Neutrophil (primary cell): ENCODE data around the gene ARHGAP19.
A peak's percentile ranks its signal among the peaks of the same experiment; 100 is the strongest.

ENCODE experiments used
- H3K27ac ChIP-seq: fragments of 200-600 bp; sonication (generic); 2 replicates; pipeline ENCODE4 v1.5.1; 2016; ENCODE audit warnings: mild to moderate bottlenecking, moderate library complexity
- H3K27me3 ChIP-seq: fragments of 200-600 bp; sonication (generic); 2 replicates; pipeline ENCODE4 v1.6.0; 2016; ENCODE audit warnings: mild to moderate bottlenecking
- H3K36me3 ChIP-seq: fragments of 200-600 bp; sonication (generic); 2 replicates; pipeline ENCODE4 v1.5.1; 2017
- H3K4me1 ChIP-seq, 2 experiments: fragments of 200-600 bp in 1 of 2; sonication (generic) in 1 of 2; 1 replicate in 1 of 2; 2 replicates in 1 of 2; pipeline versions ENCODE4 v1.5.1 to v1.6.1; 2013 to 2016; ENCODE audit warnings: low read depth in 1 of 2, low read length in 1 of 2, mild to moderate bottlenecking in 1 of 2, moderate library complexity in 1 of 2; ENCODE audit not compliant: control insufficient read depth in 1 of 2, insufficient read depth in 1 of 2
- H3K4me3 ChIP-seq, 2 experiments: fragments of 200-600 bp in 1 of 2; sonication (generic) in 1 of 2; 1 replicate in 1 of 2; 2 replicates in 1 of 2; pipeline ENCODE4 v1.5.1; 2013 to 2016; ENCODE audit warnings: low read depth in 1 of 2, low read length in 1 of 2, mild to moderate bottlenecking in 1 of 2, moderate library complexity in 1 of 2
- H3K9me3 ChIP-seq: fragments of 200-600 bp; sonication (generic); 2 replicates; pipeline ENCODE4 v1.5.1; 2016
- CTCF ChIP-seq: fragments of 200-600 bp; sonication (generic); IDR thresholded peaks from 2 replicates; pipeline ENCODE4 v1.5.1; 2016; ENCODE audit warnings: antibody characterized with exemption

ARHGAP19 gene

GRCh38 chr10:97307866-97308780, 15.7 kb upstream of the ARHGAP19 start:
- Histone ChIP-seq H3K27me3 (no peaks in the 10 kb centered on the region), H3K36me3 (no peaks in the 10 kb centered on the region), H3K27ac (no peak overlapping the region), H3K4me1 (no peaks in the 10 kb centered on the region), H3K9me3 (no peaks in the 10 kb centered on the region), H3K4me3 (no peak overlapping the region)
- no peak for TF ChIP-seq CTCF

GRCh38 chr10:97307441-97307840, 15.0 kb upstream of the ARHGAP19 start:
- H3K27me3 ChIP-seq = no peaks in the 10 kb centered on the region
- H3K27ac ChIP-seq = no peak overlapping the region
- H3K36me3 ChIP-seq = no peaks in the 10 kb centered on the region
- H3K4me3 ChIP-seq = no peak overlapping the region
- no peaks in the 10 kb centered on the region for H3K4me1 ChIP-seq
- no peaks in the 10 kb centered on the region for H3K9me3 ChIP-seq
- TF ChIP-seq CTCF = no peak

- Histone ChIP-seq H3K27ac (no peak overlapping the region), H3K36me3 (no peaks in the 10 kb centered on the region), H3K4me1 (no peaks in the 10 kb centered on the region), H3K9me3 (no peaks in the 10 kb centered on the region), H3K4me3 (no peak overlapping the region), H3K27me3 (no peaks in the 10 kb centered on the region)
- no peak for TF ChIP-seq CTCF
Observed at GRCh38 chr10:97302088-97302791, 9.8 kb upstream of the ARHGAP19 start.

- Histone ChIP-seq H3K36me3 (no peaks in the 10 kb centered on the region), H3K4me1 (no peaks in the 10 kb centered on the region), H3K27ac (no peak overlapping the region), H3K4me3 (no peak overlapping the region), H3K9me3 (no peaks in the 10 kb centered on the region), H3K27me3 (no peaks in the 10 kb centered on the region)
- TF ChIP-seq CTCF = no peak
Observed at GRCh38 chr10:97300980-97301379, 8.5 kb upstream of the ARHGAP19 start.

GRCh38 chr10:97298223-97298571, 5.8 kb upstream of the ARHGAP19 start:
- Histone ChIP-seq H3K4me3 (no peak overlapping the region), H3K36me3 (no peaks in the 10 kb centered on the region), H3K27ac (peak overlapping the region; percentile 3), H3K4me1 (no peaks in the 10 kb centered on the region), H3K27me3 (no peaks in the 10 kb centered on the region), H3K9me3 (no peaks in the 10 kb centered on the region)
- no peak for TF ChIP-seq CTCF
